Gastroesophageal sphincter (tissue), 4 donors: ENCODE data around the gene FZD10. TPM values are rescaled to one million over a fixed set of nuclear protein-coding genes. Genes with fewer than 3 reads are reported as not detected.

Experiments
- ATAC-seq: fragments of 150-250 bp; one replicate; pipeline ENCODE4 v1.9.1; 2016; ENCODE audit warnings: mild to moderate bottlenecking, moderate library complexity
- H3K27ac ChIP-seq, 4 donors: fragments of 200-600 bp; sonication (generic) in 3 of 4; 1 replicate in 3 of 4; 2 replicates in 1 of 4; pipeline ENCODE4 v1.5.1; 2016 to 2019
- H3K27me3 ChIP-seq: fragments of 200-600 bp; sonication (generic); one replicate; pipeline ENCODE4 v1.5.1; 2019
- H3K36me3 ChIP-seq, 2 donors: fragments of 200-600 bp; sonication (generic); one replicate each; pipeline ENCODE4 v1.5.1; 2019; ENCODE audit warnings: control low read depth in 1 of 2
- H3K4me1 ChIP-seq, 3 donors: fragments of 200-600 bp; sonication (generic); 1 replicate in 2 of 3; 2 replicates in 1 of 3; pipeline ENCODE4 v1.5.1; 2016 to 2019; ENCODE audit warnings: control low read depth in 2 of 3
- H3K4me3 ChIP-seq, 2 donors: fragments of 200-600 bp; sonication (generic); one replicate each; pipeline ENCODE4 v1.5.1; 2019; ENCODE audit warnings: mild to moderate bottlenecking in 1 of 2, moderate library complexity in 1 of 2
- H3K9me3 ChIP-seq, 3 donors: fragments of 200-600 bp; sonication (generic); one replicate each; pipeline ENCODE4 v1.5.1; 2017 to 2019; ENCODE audit warnings: control low read depth in 2 of 3
- EP300 ChIP-seq: sonication (generic); formaldehyde crosslinking; IDR thresholded peaks from one replicate; pipeline ENCODE4 v1.6.1; 2017; ENCODE audit warnings: antibody characterized with exemption, mild to moderate bottlenecking
- POLR2A ChIP-seq, 2 donors: fragments of 450-650 bp; IDR thresholded peaks; one replicate each; pipeline ENCODE4 v1.6.1; 2017; ENCODE audit warnings: antibody characterized with exemption in 2 of 2, mild to moderate bottlenecking in 2 of 2, moderate library complexity in 1 of 2
- POLR2AphosphoS5 ChIP-seq: sonication (generic); formaldehyde crosslinking; IDR thresholded peaks from one replicate; pipeline ENCODE4 v1.6.1; 2017; ENCODE audit warnings: antibody characterized with exemption
- WGBS, 2 donors: methylation state at CpG; one replicate each; pipeline ENCODE4 v1.1.5; 2018; ENCODE audit warnings: low coverage in 1 of 2; 5-methylcytosine and 5-hydroxymethylcytosine counted together
- total RNA-seq, 4 donors: library from RNA; depleted of rRNA; stranded (reverse); fragments of >200 nt; gene quantifications; one replicate each; pipeline ENCODE4 v1.1.0, GENCODE V29; 2016
- TF ChIP-seq, protein P1 (sequence below), 4 experiments: fragments of 200-600 bp in 2 of 4; fragments of 450-650 bp in 2 of 4; sonication (generic) in 1 of 4; IDR thresholded peaks; one replicate each; pipeline ENCODE4 v1.5.1; 2017 to 2019; ENCODE audit warnings: antibody characterized with exemption in 4 of 4, mild to moderate bottlenecking in 2 of 4, moderate library complexity in 2 of 4

FZD10 gene
- total RNA-seq, 4 donors from 2014 or later, result 0.94 to 1.6 (median 1.1) TPM; not detected in 1

DNA sequence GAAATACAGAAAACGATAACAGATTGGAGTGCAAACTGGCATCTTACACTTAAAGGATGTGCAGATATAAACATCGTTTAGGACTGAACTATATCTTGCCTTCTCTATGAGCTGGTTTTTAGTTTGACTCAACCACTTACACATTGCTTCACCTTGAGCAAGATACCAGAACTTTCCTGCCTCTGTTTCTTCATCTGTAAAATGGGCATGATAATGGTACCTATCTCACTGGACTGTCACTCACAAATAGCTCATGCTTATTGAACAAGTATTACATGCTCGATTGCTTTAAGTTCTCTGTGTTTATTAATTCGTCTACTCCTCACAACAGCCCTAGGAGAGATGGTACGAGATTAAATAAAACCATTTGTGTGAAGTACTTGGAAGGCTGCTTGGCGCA lies 7.7 kb downstream of the FZD10 start:
- H3K9me3 ChIP-seq, result peaks cover 0 to 10% (median 0%) of the 10 kb centered on the region in 3 donors
- peaks cover 76% of the 10 kb centered on the region for H3K27me3 ChIP-seq
- no peak overlapping the region for H3K4me3 ChIP-seq
- WGBS, 2 donors, result 56 to 60% methylated on average over 6 of the region's 6 CpGs
- no peak for ATAC-seq
- TF ChIP-seq EP300 (no peak), POLR2A (IDR thresholded peaks at IDR 0.05) (no peak), POLR2AphosphoS5 (no peak)
- TF ChIP-seq, protein P1, sequence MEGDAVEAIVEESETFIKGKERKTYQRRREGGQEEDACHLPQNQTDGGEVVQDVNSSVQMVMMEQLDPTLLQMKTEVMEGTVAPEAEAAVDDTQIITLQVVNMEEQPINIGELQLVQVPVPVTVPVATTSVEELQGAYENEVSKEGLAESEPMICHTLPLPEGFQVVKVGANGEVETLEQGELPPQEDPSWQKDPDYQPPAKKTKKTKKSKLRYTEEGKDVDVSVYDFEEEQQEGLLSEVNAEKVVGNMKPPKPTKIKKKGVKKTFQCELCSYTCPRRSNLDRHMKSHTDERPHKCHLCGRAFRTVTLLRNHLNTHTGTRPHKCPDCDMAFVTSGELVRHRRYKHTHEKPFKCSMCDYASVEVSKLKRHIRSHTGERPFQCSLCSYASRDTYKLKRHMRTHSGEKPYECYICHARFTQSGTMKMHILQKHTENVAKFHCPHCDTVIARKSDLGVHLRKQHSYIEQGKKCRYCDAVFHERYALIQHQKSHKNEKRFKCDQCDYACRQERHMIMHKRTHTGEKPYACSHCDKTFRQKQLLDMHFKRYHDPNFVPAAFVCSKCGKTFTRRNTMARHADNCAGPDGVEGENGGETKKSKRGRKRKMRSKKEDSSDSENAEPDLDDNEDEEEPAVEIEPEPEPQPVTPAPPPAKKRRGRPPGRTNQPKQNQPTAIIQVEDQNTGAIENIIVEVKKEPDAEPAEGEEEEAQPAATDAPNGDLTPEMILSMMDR (IDR thresholded peaks at IDR 0.05), result no peak
- H3K36me3 ChIP-seq, result no peaks in the 10 kb centered on the region
- no peak overlapping the region for H3K27ac ChIP-seq
- H3K4me1 ChIP-seq, result no peaks in the 10 kb centered on the region

DNA sequence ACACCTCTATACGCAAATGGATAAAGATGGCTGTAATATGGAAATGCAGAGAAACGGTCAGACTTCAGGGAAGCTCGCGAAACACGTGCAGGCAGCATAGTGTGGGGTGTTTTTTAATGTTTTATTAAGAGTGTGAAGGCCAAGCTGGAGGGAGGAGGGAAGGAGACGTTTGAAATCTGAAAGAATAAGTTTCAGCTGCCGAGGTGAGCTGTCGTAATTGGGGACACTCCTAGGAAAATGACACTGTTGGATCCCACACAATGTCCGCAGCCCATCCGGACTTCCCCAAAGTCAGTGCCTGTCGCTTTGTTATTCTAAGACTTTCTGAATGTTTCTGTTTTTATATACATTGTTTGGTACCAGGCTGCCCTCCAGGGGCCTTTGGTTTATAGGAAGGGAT lies 8.3 kb downstream of the FZD10 start:
- H3K4me3 ChIP-seq, result no peak overlapping the region

DNA sequence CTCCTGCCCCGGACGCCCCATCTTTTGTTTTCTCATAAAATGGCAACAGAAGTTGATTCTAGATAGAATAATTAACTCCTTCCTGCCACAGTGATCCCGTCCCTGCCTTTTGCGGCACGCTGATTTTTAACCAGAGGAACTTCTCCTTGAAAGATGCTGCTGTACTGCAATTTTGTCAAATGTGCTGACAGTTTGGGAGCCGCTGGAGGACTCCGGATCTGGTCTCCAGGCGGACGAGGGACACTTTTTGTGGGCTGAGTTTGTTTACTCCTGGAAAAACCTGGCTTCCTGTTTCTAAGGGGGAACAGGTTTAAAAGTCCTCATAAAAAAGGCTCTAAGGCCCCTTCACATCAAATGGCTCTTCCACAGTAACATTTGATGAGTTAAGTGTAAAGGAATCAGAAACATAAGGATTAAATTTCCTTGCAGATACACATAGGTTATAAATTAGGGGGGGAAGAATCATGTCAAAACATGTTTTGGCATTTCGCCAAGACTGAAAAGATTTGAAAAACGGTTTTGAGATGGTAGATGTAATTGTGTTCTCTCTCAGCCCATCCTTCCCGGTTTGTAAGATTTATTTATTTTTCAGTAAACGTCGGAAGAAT lies 15.5 kb downstream of the FZD10 start:
- no peaks in the 10 kb centered on the region for H3K4me1 ChIP-seq
- H3K4me3 ChIP-seq, result no peak overlapping the region
- 15 to 19% methylated on average over 14 of the region's 14 CpGs for WGBS, 2 donors
- H3K9me3 ChIP-seq, result peaks cover 0 to 32% (median 0%) of the 10 kb centered on the region in 3 donors
- TF ChIP-seq EP300 (no peak), POLR2A (IDR thresholded peaks at IDR 0.05) (no peak), POLR2AphosphoS5 (no peak)
- TF ChIP-seq, protein P1 (IDR thresholded peaks at IDR 0.05), result no peak
- no peaks in the 10 kb centered on the region for H3K36me3 ChIP-seq
- H3K27ac ChIP-seq, result no peak overlapping the region
- ATAC-seq, result no peak
- H3K27me3 ChIP-seq, result peaks cover 58% of the 10 kb centered on the region

More for the DNA sequence above, 8.3 kb downstream of the FZD10 start:
- no peak overlapping the region for H3K27ac ChIP-seq
- no peaks in the 10 kb centered on the region for H3K36me3 ChIP-seq
- 39 to 41% methylated on average over 11 of the region's 11 CpGs for WGBS, 2 donors
- no peaks in the 10 kb centered on the region for H3K4me1 ChIP-seq
- TF ChIP-seq POLR2AphosphoS5, result no peak
- TF ChIP-seq POLR2A (IDR thresholded peaks at IDR 0.05), result no peak
- no peak for TF ChIP-seq EP300
- peaks cover 76% of the 10 kb centered on the region for H3K27me3 ChIP-seq
- no peak for ATAC-seq
- peaks cover 0 to 10% (median 0%) of the 10 kb centered on the region in 3 donors for H3K9me3 ChIP-seq

DNA sequence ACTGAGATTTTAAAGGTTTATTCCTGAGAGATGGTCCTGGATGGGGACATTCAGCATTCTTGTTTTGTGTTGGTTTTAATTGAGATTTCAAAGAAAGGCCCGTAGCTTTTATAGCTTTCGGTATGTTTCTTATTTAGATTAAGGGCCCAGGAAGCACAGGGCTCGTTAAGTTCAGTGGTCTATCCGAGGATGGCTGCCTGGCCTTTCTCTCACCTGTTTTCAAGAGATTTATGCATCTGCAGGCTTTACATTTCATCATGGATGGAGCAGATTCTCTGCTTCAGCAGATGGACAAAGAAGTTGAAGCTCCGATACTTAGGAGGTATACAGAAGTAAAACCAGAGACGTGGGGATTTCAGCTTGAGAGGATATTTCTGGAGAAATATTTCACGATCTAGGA lies 16.0 kb downstream of the FZD10 start:
- no peak overlapping the region for H3K4me3 ChIP-seq
- TF ChIP-seq, protein P1 (IDR thresholded peaks at IDR 0.05), result no peak
- TF ChIP-seq EP300 (no peak), POLR2AphosphoS5 (no peak), POLR2A (IDR thresholded peaks at IDR 0.05) (no peak)
- 35 to 50% methylated on average over 7 of the region's 7 CpGs for WGBS, 2 donors
- H3K27me3 ChIP-seq, result peaks cover 57% of the 10 kb centered on the region
- no peak overlapping the region for H3K27ac ChIP-seq
- H3K4me1 ChIP-seq, result no peaks in the 10 kb centered on the region
- no peak for ATAC-seq
- H3K9me3 ChIP-seq, result peaks cover 0 to 37% (median 0%) of the 10 kb centered on the region in 3 donors
- H3K36me3 ChIP-seq, result no peaks in the 10 kb centered on the region

DNA sequence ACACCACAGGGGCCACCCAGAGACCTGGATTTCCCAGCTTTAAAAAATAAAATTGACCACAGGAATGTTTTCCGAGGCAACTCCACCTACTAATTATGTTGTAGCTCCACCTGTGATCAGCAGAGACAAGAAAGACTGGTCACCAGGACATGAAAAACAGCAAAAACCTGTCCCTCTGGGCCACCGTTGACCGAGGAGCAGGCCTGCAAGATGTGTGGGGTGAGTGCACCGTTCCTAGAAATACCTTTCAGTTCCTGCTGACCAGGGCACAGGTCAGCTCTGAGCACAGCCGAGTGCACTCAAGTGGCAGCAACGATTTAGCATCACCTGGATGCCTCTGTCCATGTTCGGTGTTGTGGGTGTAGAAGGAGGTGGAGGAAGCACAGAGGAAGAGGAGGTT lies 16.9 kb downstream of the FZD10 start:
- 83 to 87% methylated on average over 4 to 5 of the region's 7 CpGs for WGBS, 2 donors

More for the DNA sequence above, 16.9 kb downstream of the FZD10 start:
- peaks cover 0 to 38% (median 0%) of the 10 kb centered on the region in 3 donors for H3K9me3 ChIP-seq
- TF ChIP-seq EP300, result no peak
- TF ChIP-seq POLR2A (IDR thresholded peaks at IDR 0.05), result no peak
- TF ChIP-seq, protein P1 (IDR thresholded peaks at IDR 0.05), result no peak
- TF ChIP-seq POLR2AphosphoS5, result no peak
- no peak overlapping the region for H3K27ac ChIP-seq
- no peak overlapping the region for H3K4me3 ChIP-seq
- ATAC-seq, result no peak
- H3K4me1 ChIP-seq, result no peaks in the 10 kb centered on the region
- H3K27me3 ChIP-seq, result peaks cover 63% of the 10 kb centered on the region
- H3K36me3 ChIP-seq, result no peaks in the 10 kb centered on the region
